Astrocyte of the spinal cord (primary cell): Measurements from ENCODE around the gene BTRC.

Experiments used
- DNase-seq: peaks from one replicate; pipeline ENCODE4 v3.0.0; 2011; ENCODE audit warnings: low read depth, low spot score
- H3K4me3 ChIP-seq: 2 replicates; pipeline ENCODE4 v1.5.1; 2011; ENCODE audit warnings: low read depth, mild to moderate bottlenecking, low read length, moderate library complexity
- CTCF ChIP-seq: IDR thresholded peaks from 2 replicates; pipeline ENCODE4 v1.5.1; 2012; ENCODE audit warnings: low read depth, mild to moderate bottlenecking, low read length, inconsistent platforms
- in situ Hi-C: cut with HindIII; loops from 2 replicates; pipeline ENCODE4 v1.10.0; 2017; ENCODE audit warnings: low sequenced_read_pairs

BTRC gene

DNA sequence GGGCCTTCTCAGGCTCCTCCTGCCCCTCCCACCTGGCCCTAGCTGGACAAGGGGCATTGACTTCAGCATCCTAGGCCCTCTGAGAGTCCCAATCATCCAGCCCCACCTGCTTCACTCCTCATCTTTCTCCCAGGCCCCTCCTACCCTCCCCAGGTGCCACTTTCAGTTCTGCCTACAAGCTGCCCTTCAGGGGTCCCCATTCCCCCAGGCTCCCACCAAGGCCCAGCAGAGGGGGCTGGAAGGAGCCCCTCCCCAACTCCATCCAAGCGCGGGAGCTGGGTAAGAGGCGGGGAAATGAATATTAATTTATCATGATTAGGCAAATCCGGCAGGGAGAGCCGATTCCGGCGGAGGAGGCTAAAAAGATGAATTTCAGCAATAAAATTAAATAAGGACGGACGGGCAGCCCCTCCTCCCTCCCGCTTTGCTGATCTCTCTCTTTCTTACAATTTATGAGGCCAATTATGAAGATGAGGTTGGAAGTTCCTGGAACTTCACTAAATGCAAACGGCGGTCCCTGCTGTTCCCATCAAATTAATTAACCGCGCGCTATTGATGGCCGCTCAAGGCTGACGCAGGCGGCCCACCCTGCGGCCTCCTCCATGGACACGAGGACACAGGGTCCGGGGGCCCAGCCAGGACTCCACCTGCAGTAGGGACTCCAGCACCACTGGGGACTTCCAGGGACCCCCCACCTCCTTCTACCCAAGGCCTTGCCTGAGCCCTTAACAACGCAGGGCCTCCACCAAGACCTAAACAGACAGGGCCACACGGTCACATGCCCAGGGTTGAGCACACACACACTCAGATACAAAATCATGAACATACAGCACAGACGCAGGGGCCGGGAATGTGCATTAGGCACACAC, 220.2 kb downstream of the BTRC start:
- DNase-seq, result no peak
- TF ChIP-seq CTCF, result no peak
- in situ Hi-C loops, result no loop called here
- no peak overlapping the region for H3K4me3 ChIP-seq

GRCh38 chr10:101575091-101575490, 221.1 kb downstream of the BTRC start:
- no peak for DNase-seq
- in situ Hi-C loops, result no loop called here
- H3K4me3 ChIP-seq, result no peak overlapping the region
- no peak for TF ChIP-seq CTCF

GRCh38 chr10:101575580-101576210, 221.7 kb downstream of the BTRC start:
- DNase-seq, result no peak
- in situ Hi-C loops, result no loop called here
- H3K4me3 ChIP-seq, result no peak overlapping the region
- TF ChIP-seq CTCF, result no peak

DNA sequence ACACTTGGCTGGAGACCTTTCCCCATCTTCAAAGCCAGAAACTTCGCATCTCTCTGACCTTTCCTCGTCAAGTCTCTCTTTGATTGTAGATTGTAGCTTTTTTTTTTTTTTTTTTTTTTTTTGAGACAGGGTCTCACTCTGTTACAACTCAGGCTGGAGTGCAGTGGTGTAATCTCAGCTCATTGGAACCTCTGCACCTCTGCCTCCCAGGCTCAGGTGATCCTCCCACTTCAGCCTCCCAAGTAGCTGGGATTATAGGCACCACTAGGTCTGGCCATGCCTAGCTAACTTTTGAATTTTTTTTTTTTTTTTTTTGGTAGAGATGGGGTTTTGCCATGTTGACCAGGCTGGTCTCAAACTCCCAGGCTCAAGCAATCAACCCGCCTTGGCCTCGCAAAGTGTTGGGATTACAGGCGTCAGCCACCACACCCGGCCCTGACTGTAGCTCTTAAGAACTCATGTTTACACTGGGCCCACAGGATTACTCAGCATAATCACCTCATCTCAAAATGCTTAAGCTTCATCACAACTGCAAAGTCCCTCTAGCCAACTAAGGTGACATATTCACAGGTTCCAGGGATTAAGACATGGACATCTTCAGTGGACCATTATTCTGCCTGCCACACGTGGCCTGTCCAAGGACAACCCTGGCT, 222.4 kb downstream of the BTRC start:
- no peak for DNase-seq
- no peak for TF ChIP-seq CTCF

DNA sequence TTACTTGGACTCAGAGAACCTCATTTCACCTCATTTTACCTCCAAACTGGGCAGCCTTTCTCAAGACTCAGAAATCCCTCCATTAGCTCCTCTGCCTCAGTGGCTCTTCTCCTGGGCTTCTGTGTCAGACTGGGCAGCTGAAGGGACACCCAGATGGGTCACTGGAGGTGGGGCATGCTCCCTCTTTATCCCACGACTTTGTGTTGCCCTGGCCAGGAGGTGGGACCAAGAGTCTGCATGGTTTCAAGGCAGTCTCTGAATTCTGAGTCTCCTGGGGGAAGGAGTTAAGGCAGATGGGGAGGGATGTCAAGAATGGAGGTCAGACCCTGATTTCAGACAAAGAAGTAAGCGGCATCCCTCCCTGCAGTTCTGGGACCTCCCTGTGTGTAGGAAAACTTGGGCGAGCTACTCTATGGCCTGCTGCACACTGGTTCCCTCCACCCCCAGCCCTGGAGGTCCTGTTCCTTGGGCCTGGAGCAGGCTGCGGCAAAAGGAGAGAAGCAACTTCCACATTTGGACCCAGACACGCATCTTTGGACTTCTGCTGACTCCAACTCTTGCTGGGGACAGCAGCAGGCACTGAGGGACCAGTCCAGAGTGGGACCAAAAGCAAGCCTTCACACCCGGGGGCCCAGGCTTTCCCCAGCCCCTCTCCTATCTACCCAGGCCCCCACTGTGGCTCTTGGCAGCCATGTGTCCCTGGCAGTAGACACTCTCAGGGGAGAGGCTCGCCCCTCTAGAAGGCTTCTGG, 223.3 kb downstream of the BTRC start:
- H3K4me3 ChIP-seq, result no peak overlapping the region
- no peak for TF ChIP-seq CTCF
- in situ Hi-C loops, result no loop called here
- DNase-seq, result no peak

More for the DNA sequence above, 222.4 kb downstream of the BTRC start:
- in situ Hi-C loops, result no loop called here
- no peak overlapping the region for H3K4me3 ChIP-seq

DNA sequence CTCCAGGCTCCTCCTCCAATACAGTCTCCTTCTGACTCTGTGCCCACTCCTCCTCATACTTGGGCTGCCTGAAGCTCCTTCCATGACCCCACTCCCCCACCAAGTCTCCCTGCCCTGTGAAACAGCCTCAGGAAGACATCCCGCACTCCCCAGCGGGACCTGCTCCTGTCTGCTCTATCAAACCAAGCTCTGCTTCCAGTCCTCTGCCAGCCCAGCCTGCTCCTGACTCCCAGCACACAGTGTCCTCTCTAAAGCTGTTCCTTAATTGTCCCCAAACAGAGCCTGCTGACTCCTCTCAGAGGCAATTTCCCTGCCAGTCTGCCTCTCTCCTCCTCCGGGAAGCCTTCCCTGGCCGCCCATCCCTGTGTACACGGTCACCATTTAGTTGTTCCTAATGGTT, 224.2 kb downstream of the BTRC start:
- DNase-seq, result no peak
- TF ChIP-seq CTCF, result no peak
- in situ Hi-C loops, result no loop called here
- no peak overlapping the region for H3K4me3 ChIP-seq
